ENCODE measurements around the gene VANGL1. TPM values are rescaled to one million over a fixed set of nuclear protein-coding genes. Genes with fewer than 3 reads are reported as not detected.
A peak's percentile ranks its signal among the peaks of the same experiment; 100 is the strongest.

Gene VANGL1
- total RNA-seq, 1 donor from 2014 or later, result 13.8 TPM

GRCh38 chr1:115647047-115647446, 5.3 kb downstream of the VANGL1 start:
- H3K4me1 ChIP-seq (ENCODE audit: insufficient read depth, low read length), result peaks cover 25% of the 10 kb centered on the region
- Mint-ChIP-seq H3K4me1 (ENCODE audit: low read depth, unreplicated experiment) (peaks cover 23% of the 10 kb centered on the region), H3K9me3 (ENCODE audit: unreplicated experiment) (no peaks in the 10 kb centered on the region), H3K4me3 (ENCODE audit: unreplicated experiment) (no peak overlapping the region), H3K27me3 (ENCODE audit: low read depth, unreplicated experiment) (no peaks in the 10 kb centered on the region), H3K27ac (ENCODE audit: unreplicated experiment) (no peak overlapping the region), H3K36me3 (ENCODE audit: low read depth, unreplicated experiment) (peaks cover 3% of the 10 kb centered on the region)
- H3K9ac ChIP-seq (ENCODE audit: low read length), result no peak overlapping the region
- FAIRE-seq, result no peak
- H3K27ac ChIP-seq (ENCODE audit: low read depth, low read length), result no peak overlapping the region
- H3K36me3 ChIP-seq (ENCODE audit: insufficient read depth, low read length), result peaks cover 1% of the 10 kb centered on the region
- H2AFZ ChIP-seq (ENCODE audit: low read depth, low read length), result no peak overlapping the region
- peaks cover 72% of the 10 kb centered on the region for H4K20me1 ChIP-seq (ENCODE audit: insufficient read depth, low read length)
- H3K27me3 ChIP-seq (ENCODE audit: insufficient read depth, low read length), result no peaks in the 10 kb centered on the region
- TF ChIP-seq CTCF (IDR thresholded peaks at IDR 0.05; ENCODE audit: insufficient read depth, low read depth, low read length) (no peak), EZH2 (IDR thresholded peaks at IDR 0.05; ENCODE audit: insufficient read depth, low read length) (no peak)
- peaks cover 83% of the 10 kb centered on the region for H3K79me2 ChIP-seq (ENCODE audit: insufficient read depth, low read length)
- peak overlapping the region; percentile 34 for H3K4me2 ChIP-seq (ENCODE audit: low read length)
- no peak overlapping the region for H3K4me3 ChIP-seq (ENCODE audit: insufficient read depth, low read depth, low read length)
- no peaks in the 10 kb centered on the region for H3K9me3 ChIP-seq (ENCODE audit: insufficient read depth, low read depth, low read length)
- DNase-seq (ENCODE audit: low read depth), result peak; percentile 43

GRCh38 chr1:115647507-115647906, 5.7 kb downstream of the VANGL1 start:
- H3K27ac ChIP-seq (ENCODE audit: low read depth, low read length), result no peak overlapping the region
- peaks cover 3% of the 10 kb centered on the region for H3K36me3 ChIP-seq (ENCODE audit: insufficient read depth, low read length)
- DNase-seq (ENCODE audit: low read depth), result no peak
- H3K4me2 ChIP-seq (ENCODE audit: low read length), result peak overlapping the region; percentile 34
- Mint-ChIP-seq H3K27ac (ENCODE audit: unreplicated experiment) (no peak overlapping the region), H3K4me3 (ENCODE audit: unreplicated experiment) (no peak overlapping the region), H3K36me3 (ENCODE audit: low read depth, unreplicated experiment) (peaks cover 7% of the 10 kb centered on the region), H3K9me3 (ENCODE audit: unreplicated experiment) (no peaks in the 10 kb centered on the region), H3K27me3 (ENCODE audit: low read depth, unreplicated experiment) (no peaks in the 10 kb centered on the region), H3K4me1 (ENCODE audit: low read depth, unreplicated experiment) (peaks cover 23% of the 10 kb centered on the region)
- no peak for FAIRE-seq
- peaks cover 72% of the 10 kb centered on the region for H4K20me1 ChIP-seq (ENCODE audit: insufficient read depth, low read length)
- no peaks in the 10 kb centered on the region for H3K27me3 ChIP-seq (ENCODE audit: insufficient read depth, low read length)
- H3K4me3 ChIP-seq (ENCODE audit: insufficient read depth, low read depth, low read length), result no peak overlapping the region
- H2AFZ ChIP-seq (ENCODE audit: low read depth, low read length), result no peak overlapping the region
- H3K9ac ChIP-seq (ENCODE audit: low read length), result no peak overlapping the region
- peaks cover 25% of the 10 kb centered on the region for H3K4me1 ChIP-seq (ENCODE audit: insufficient read depth, low read length)
- H3K9me3 ChIP-seq (ENCODE audit: insufficient read depth, low read depth, low read length), result no peaks in the 10 kb centered on the region
- H3K79me2 ChIP-seq (ENCODE audit: insufficient read depth, low read length), result peaks cover 85% of the 10 kb centered on the region
- TF ChIP-seq CTCF (IDR thresholded peaks at IDR 0.05; ENCODE audit: insufficient read depth, low read depth, low read length) (no peak), EZH2 (IDR thresholded peaks at IDR 0.05; ENCODE audit: insufficient read depth, low read length) (no peak)

GRCh38 chr1:115647919-115648650, 6.3 kb downstream of the VANGL1 start:
- H4K20me1 ChIP-seq (ENCODE audit: insufficient read depth, low read length), result peaks cover 68% of the 10 kb centered on the region
- H3K27me3 ChIP-seq (ENCODE audit: insufficient read depth, low read length), result no peaks in the 10 kb centered on the region
- peaks cover 8% of the 10 kb centered on the region for H3K36me3 Mint-ChIP-seq (ENCODE audit: low read depth, unreplicated experiment)
- H2AFZ ChIP-seq (ENCODE audit: low read depth, low read length), result no peak overlapping the region
- peaks cover 80% of the 10 kb centered on the region for H3K79me2 ChIP-seq (ENCODE audit: insufficient read depth, low read length)
- peaks cover 22% of the 10 kb centered on the region for H3K4me1 Mint-ChIP-seq (ENCODE audit: low read depth, unreplicated experiment)
- H3K27ac Mint-ChIP-seq (ENCODE audit: unreplicated experiment), result no peak overlapping the region
- no peak for FAIRE-seq
- no peaks in the 10 kb centered on the region for H3K27me3 Mint-ChIP-seq (ENCODE audit: low read depth, unreplicated experiment)
- no peak overlapping the region for H3K4me3 Mint-ChIP-seq (ENCODE audit: unreplicated experiment)
- H3K27ac ChIP-seq (ENCODE audit: low read depth, low read length), result no peak overlapping the region
- no peak overlapping the region for H3K9ac ChIP-seq (ENCODE audit: low read length)
- no peak for DNase-seq (ENCODE audit: low read depth)
- H3K4me2 ChIP-seq (ENCODE audit: low read length), result no peak overlapping the region
- TF ChIP-seq EZH2 (IDR thresholded peaks at IDR 0.05; ENCODE audit: insufficient read depth, low read length) (no peak), CTCF (IDR thresholded peaks at IDR 0.05; ENCODE audit: insufficient read depth, low read depth, low read length) (no peak)
- no peaks in the 10 kb centered on the region for H3K9me3 Mint-ChIP-seq (ENCODE audit: unreplicated experiment)
- no peak overlapping the region for H3K4me3 ChIP-seq (ENCODE audit: insufficient read depth, low read depth, low read length)
- H3K4me1 ChIP-seq (ENCODE audit: insufficient read depth, low read length), result peaks cover 21% of the 10 kb centered on the region
- no peaks in the 10 kb centered on the region for H3K9me3 ChIP-seq (ENCODE audit: insufficient read depth, low read depth, low read length)
- peaks cover 3% of the 10 kb centered on the region for H3K36me3 ChIP-seq (ENCODE audit: insufficient read depth, low read length)
